Omental fat pad (tissue), 4 donors: ENCODE data around the gene CPLX1. TPM values are rescaled to one million over a fixed set of nuclear protein-coding genes. Genes with fewer than 3 reads are reported as not detected.

Experiments
- ATAC-seq: fragments of 150-250 bp; one replicate; pipeline ENCODE4 v1.9.1; 2016; ENCODE audit warnings: mild to moderate bottlenecking, moderate library complexity; ENCODE audit not compliant: low FRiP score
- DNase-seq: peaks from one replicate; pipeline ENCODE4 v3.0.0-alpha.2; 2019; ENCODE audit warnings: low spot score
- CTCF ChIP-seq, 3 donors: fragments of 450-650 bp; IDR thresholded peaks; one replicate each; pipeline ENCODE4 v1.5.1; 2016 to 2017; ENCODE audit warnings: antibody characterized with exemption in 3 of 3, mild to moderate bottlenecking in 3 of 3, moderate library complexity in 2 of 3
- total RNA-seq, 4 donors: library from RNA; depleted of rRNA; stranded (reverse); fragments of >200 nt; gene quantifications; one replicate each; pipeline ENCODE4 v1.1.0, GENCODE V29; 2016

CPLX1 gene
- total RNA-seq, 4 donors from 2014 or later = 1.1 to 2.0 (median 1.9) TPM; not detected in 1

- ATAC-seq (no peak), DNase-seq (no peak)
- TF ChIP-seq CTCF (IDR thresholded peaks at IDR 0.05) = no peak
Observed at GRCh38 chr4:821181-821591, 4.7 kb downstream of the CPLX1 start.

GRCh38 chr4:820230-821172 lies 5.4 kb downstream of the CPLX1 start:
- no peak for TF ChIP-seq CTCF (IDR thresholded peaks at IDR 0.05)
- no peak for DNase-seq
- no peak for ATAC-seq

- TF ChIP-seq CTCF (IDR thresholded peaks at IDR 0.05) = no peak
- no peak for ATAC-seq
- no peak for DNase-seq
Observed at GRCh38 chr4:819401-820229, 6.3 kb downstream of the CPLX1 start.

GRCh38 chr4:818106-818921 lies 7.6 kb downstream of the CPLX1 start:
- DNase-seq (no peak), ATAC-seq (no peak)
- TF ChIP-seq CTCF (IDR thresholded peaks at IDR 0.05) = no peak

- DNase-seq (no peak), ATAC-seq (no peak)
- no peak for TF ChIP-seq CTCF (IDR thresholded peaks at IDR 0.05)
Observed at GRCh38 chr4:815464-816146, 10.3 kb downstream of the CPLX1 start.

GRCh38 chr4:814312-814850 lies 11.5 kb downstream of the CPLX1 start:
- TF ChIP-seq CTCF (IDR thresholded peaks at IDR 0.05) = no peak
- ATAC-seq = no peak
- DNase-seq = no peak
